Stomach (tissue), 9 donors: Measurements from ENCODE around the gene C16orf95. TPM values are rescaled to one million over a fixed set of nuclear protein-coding genes. Genes with fewer than 3 reads are reported as not detected.

ENCODE experiments used
- DNase-seq, 2 donors: peaks; one replicate each; pipeline versions ENCODE4 v3.0.0 to v3.0.0-alpha.2; 2013 to 2019
- H3K27ac ChIP-seq, 5 donors: fragments of 200-600 bp in 4 of 5; sonication (generic) in 4 of 5; one replicate each; pipeline ENCODE4 v1.5.1; 2013 to 2019; ENCODE audit warnings: mild to moderate bottlenecking in 1 of 5, moderate library complexity in 1 of 5
- H3K27me3 ChIP-seq, 3 donors: fragments of 200-600 bp; sonication (generic); one replicate each; pipeline ENCODE4 v1.5.1; 2017 to 2019; ENCODE audit warnings: mixed run types in 1 of 3
- H3K36me3 ChIP-seq, 4 donors: fragments of 200-600 bp; sonication (generic); 1 replicate in 3 of 4; 2 replicates in 1 of 4; pipeline ENCODE4 v1.5.1; 2016 to 2019
- H3K4me1 ChIP-seq, 4 donors: fragments of 200-600 bp; sonication (generic); one replicate each; pipeline ENCODE4 v1.5.1; 2016 to 2019
- H3K4me3 ChIP-seq, 4 donors: fragments of 200-600 bp; sonication (generic) in 3 of 4; one replicate each; pipeline ENCODE4 v1.5.1; 2016 to 2019; ENCODE audit warnings: mild to moderate bottlenecking in 1 of 4
- H3K9me3 ChIP-seq, 4 donors: fragments of 200-600 bp; sonication (generic); one replicate each; pipeline ENCODE4 v1.5.1; 2016 to 2019
- EP300 ChIP-seq: sonication (generic); formaldehyde crosslinking; IDR thresholded peaks from one replicate; pipeline ENCODE4 v1.6.1; 2017; ENCODE audit warnings: antibody characterized with exemption
- POLR2A ChIP-seq, 4 donors: fragments of 450-650 bp; IDR thresholded peaks; one replicate each; pipeline ENCODE4 v1.6.1; 2016; ENCODE audit warnings: antibody characterized with exemption in 4 of 4, control low read depth in 2 of 4, mild to moderate bottlenecking in 1 of 4, moderate library complexity in 1 of 4
- POLR2AphosphoS5 ChIP-seq, 3 donors: sonication (generic); formaldehyde crosslinking; IDR thresholded peaks; one replicate each; pipeline ENCODE4 v1.6.1; 2016; ENCODE audit warnings: antibody characterized with exemption in 3 of 3
- WGBS, 5 donors: extraction: QIAGEN DNeasy Blood & Tissue Kit in 3 of 5; methylation state at CpG; one replicate each; pipeline versions ENCODE4 v1.1.5 to v1.1.7; 2013 to 2018; 5-methylcytosine and 5-hydroxymethylcytosine counted together
- intact Hi-C: fragments of 100-400 bp; cut with DNase I; formaldehyde crosslinking; loops from one replicate; pipeline ENCODE4 v1.15.1; 2023; ENCODE audit warnings: low total_unique reads
- polyA plus RNA-seq, 3 donors: library from polyadenylated mRNA; stranded (reverse); fragments of 200-250 nt; gene quantifications; one replicate each; pipeline ENCODE4 v1.2.3, GENCODE V29; 2013
- total RNA-seq, 5 donors: library from RNA; depleted of rRNA; stranded (reverse); fragments of >200 nt; gene quantifications; one replicate each; pipeline versions ENCODE4 v1.1.0 to v1.2.3, GENCODE V29; 2014 to 2016
- TF ChIP-seq, protein P1 (sequence below), 7 experiments: fragments of 450-650 bp in 4 of 7; fragments of 200-600 bp in 3 of 7; sonication (generic) in 3 of 7; IDR thresholded peaks; one replicate each; pipeline ENCODE4 v1.5.1; 2016 to 2019; ENCODE audit warnings: antibody characterized with exemption in 7 of 7, control low read depth in 2 of 7, mild to moderate bottlenecking in 1 of 7
- donor health status: healthy with polysubstance abuse.
- donor health status: Bipolar disorder and iron deficiency.
- donor health status: healthy.

The C16orf95 gene
- total and polyA plus RNA-seq, 8 donors: 0.55 to 4.9 (median 4.3) TPM; not detected in 3

DNA sequence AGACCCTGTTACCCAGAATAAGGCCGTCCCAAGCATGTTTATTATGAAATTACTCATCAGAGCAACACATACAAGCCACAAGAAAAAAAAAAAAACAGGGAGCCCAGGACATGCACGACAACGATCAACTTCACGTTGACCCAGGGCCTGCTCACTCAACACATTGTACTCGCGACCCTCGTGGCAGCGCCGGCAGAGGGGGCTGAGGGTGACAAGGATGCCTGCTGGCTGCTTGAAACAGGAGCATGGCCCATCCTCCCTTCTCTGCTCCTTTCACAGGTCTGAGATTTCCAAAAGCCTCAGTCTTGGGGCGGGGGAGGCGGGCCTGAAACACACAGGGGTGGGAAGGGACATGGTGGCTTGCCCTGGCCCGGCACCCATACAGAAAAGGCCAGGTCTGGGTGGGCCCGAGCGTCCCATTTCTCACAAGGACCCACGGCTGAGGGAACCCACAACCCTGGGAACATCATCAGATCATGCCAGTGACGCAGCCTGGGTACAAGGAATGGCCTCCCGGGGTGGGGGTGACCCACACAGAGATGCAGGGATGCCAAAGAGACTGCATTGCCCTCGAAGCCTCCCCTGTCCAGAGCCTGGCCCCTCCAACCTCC, 21.1 kb upstream of the C16orf95 start:
- Histone ChIP-seq H3K9me3 (no peaks in the 10 kb centered on the region), H3K36me3 (peaks cover 55 to 95% (median 87%) of the 10 kb centered on the region in 4 donors), H3K27ac (no peak overlapping the region), H3K4me1 (no peaks in the 10 kb centered on the region), H3K4me3 (no peak overlapping the region), H3K27me3 (no peaks in the 10 kb centered on the region)
- 87 to 96% (median 95%) methylated on average over 18 of the region's 18 CpGs for WGBS, 5 donors
- DNase-seq: no peak
- intact Hi-C loops: no loop called here
- TF ChIP-seq POLR2AphosphoS5 (IDR thresholded peaks at IDR 0.05) (no peak), POLR2A (IDR thresholded peaks at IDR 0.05) (no peak), EP300 (no peak)
- TF ChIP-seq, protein P1, sequence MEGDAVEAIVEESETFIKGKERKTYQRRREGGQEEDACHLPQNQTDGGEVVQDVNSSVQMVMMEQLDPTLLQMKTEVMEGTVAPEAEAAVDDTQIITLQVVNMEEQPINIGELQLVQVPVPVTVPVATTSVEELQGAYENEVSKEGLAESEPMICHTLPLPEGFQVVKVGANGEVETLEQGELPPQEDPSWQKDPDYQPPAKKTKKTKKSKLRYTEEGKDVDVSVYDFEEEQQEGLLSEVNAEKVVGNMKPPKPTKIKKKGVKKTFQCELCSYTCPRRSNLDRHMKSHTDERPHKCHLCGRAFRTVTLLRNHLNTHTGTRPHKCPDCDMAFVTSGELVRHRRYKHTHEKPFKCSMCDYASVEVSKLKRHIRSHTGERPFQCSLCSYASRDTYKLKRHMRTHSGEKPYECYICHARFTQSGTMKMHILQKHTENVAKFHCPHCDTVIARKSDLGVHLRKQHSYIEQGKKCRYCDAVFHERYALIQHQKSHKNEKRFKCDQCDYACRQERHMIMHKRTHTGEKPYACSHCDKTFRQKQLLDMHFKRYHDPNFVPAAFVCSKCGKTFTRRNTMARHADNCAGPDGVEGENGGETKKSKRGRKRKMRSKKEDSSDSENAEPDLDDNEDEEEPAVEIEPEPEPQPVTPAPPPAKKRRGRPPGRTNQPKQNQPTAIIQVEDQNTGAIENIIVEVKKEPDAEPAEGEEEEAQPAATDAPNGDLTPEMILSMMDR (IDR thresholded peaks at IDR 0.05): no peak

DNA sequence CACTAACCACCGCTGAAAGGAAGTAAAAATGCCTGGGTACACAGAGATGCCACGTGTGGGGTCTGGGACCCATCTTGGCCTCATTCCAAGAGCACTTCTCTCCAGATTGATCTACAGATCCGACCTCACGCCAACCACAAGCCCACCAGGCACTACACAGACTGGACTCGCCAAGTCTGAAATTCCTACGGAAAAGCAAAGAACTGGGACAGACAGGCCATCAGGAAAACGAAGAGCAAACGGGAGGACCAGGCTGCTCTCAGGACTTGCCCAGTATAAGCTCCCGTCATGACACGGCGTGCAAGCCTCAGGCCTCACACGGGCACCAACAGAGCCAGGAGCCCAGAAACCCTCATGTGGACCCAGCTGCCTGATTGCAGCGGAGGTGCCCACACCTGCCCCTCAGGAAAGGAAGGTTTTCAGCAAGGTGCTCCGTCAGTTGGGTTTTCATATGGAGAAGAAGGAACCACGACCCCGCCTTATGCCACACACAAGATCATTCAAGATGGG, 20.1 kb upstream of the C16orf95 start:
- WGBS, 5 donors: 78 to 88% (median 80%) methylated on average over 16 of the region's 16 CpGs

DNA sequence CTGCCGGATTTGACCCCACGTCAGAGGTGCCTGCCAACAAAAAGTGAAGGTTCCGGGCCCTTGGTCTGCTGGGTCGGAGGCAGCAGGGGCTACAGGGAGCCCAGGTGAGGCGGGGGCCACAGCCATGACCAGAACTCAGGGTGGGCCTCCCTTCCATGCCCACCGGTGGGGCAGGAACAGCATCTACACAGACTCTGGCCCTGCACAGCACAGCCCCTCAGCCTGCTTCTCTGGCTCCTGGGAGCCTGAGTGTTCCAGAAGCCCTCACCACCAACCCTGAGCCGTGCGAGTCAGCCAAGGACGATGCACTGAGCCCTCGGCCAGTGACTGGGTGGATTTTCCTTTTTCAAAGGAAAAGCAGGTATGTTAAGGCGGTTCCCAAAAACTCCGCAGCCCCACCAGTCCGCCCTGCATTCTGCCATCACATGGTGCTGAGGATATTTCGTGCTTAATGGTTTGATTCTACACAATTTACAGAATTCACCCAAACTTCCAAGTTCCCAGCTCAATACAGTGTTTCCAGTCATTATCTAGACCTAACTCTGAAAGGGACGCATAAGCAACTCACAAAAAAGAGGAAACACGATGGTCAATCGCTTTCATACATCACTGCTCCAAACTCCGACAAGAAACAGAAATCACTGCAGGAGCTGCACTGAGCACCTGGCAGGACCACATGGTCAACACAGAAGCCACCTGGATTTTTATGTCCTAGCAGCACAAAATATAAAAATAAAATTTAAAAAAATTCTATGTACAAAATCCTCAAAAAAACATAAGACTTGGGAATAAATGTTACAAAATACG, 19.4 kb upstream of the C16orf95 start:
- Histone ChIP-seq H3K4me1 (peaks cover 0 to 9% (median 3%) of the 10 kb centered on the region in 4 donors), H3K9me3 (no peaks in the 10 kb centered on the region), H3K36me3 (peaks cover 49 to 95% (median 85%) of the 10 kb centered on the region in 4 donors), H3K27me3 (no peaks in the 10 kb centered on the region), H3K4me3 (no peak overlapping the region), H3K27ac (no peak overlapping the region)
- no peak for DNase-seq
- TF ChIP-seq EP300: no peak
- TF ChIP-seq POLR2A (IDR thresholded peaks at IDR 0.05): no peak
- no peak for TF ChIP-seq POLR2AphosphoS5 (IDR thresholded peaks at IDR 0.05)
- TF ChIP-seq, protein P1 (IDR thresholded peaks at IDR 0.05): no peak
- WGBS, 5 donors: 88 to 94% (median 91%) methylated on average over 15 to 19 of the region's 19 CpGs
- intact Hi-C loops: no loop called here

More for the DNA sequence above, 20.1 kb upstream of the C16orf95 start:
- intact Hi-C loops: no loop called here
- no peak for TF ChIP-seq POLR2AphosphoS5 (IDR thresholded peaks at IDR 0.05)
- TF ChIP-seq POLR2A (IDR thresholded peaks at IDR 0.05): no peak
- TF ChIP-seq EP300: no peak
- TF ChIP-seq, protein P1 (IDR thresholded peaks at IDR 0.05): no peak
- H3K4me1 ChIP-seq: peaks cover 0 to 6% (median 3%) of the 10 kb centered on the region in 4 donors
- DNase-seq: no peak
- H3K4me3 ChIP-seq: no peak overlapping the region
- peaks cover 49 to 95% (median 86%) of the 10 kb centered on the region in 4 donors for H3K36me3 ChIP-seq
- no peak overlapping the region for H3K27ac ChIP-seq
- no peaks in the 10 kb centered on the region for H3K9me3 ChIP-seq
- H3K27me3 ChIP-seq: no peaks in the 10 kb centered on the region

DNA sequence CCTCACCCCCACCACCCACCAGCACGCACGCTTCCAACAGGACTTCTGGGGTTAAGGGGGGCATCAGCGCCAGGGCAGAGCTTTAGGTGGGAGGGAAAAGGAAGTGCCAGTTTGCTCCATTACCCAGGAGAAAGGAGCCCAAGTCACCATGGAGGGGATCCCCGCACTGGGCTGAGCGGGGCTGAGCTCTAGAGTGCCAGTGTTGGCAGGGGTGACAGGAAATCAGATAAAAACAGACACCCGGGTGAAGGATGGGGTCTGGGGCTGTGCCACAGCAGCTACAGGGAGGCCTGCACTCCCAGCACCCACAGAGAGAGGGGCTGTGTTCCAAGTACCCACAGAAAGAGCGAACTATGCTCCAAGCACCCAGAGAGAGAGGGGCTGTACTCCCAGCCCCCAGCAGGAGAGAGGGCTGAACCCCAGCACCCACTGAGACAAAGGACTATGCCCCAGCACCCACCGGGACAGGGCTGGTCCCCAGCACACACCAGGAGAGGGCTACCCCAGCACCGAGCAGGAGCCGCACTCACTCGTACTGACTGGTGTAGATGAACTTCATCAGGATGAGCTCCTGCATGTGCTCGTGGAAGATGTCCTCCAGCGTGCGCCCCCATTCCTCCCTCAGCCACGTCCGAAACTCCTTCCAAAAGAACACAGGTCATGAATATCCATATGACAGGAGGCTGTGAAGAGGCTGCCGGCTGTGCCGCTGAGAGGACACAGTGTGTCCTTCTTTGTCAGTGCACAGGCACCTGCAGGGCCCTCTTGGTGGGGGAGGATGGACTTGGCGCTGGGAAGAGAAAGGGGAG, 18.6 kb upstream of the C16orf95 start:
- intact Hi-C loops: no loop called here
- Histone ChIP-seq H3K27ac (no peak overlapping the region), H3K4me1 (peaks cover 0 to 9% (median 3%) of the 10 kb centered on the region in 4 donors), H3K36me3 (peaks cover 56 to 95% (median 86%) of the 10 kb centered on the region in 4 donors), H3K9me3 (no peaks in the 10 kb centered on the region), H3K27me3 (no peaks in the 10 kb centered on the region), H3K4me3 (no peak overlapping the region)
- WGBS, 5 donors: 88 to 92% (median 91%) methylated on average over 15 to 19 of the region's 19 CpGs
- TF ChIP-seq EP300: no peak
- TF ChIP-seq, protein P1 (IDR thresholded peaks at IDR 0.05): no peak
- TF ChIP-seq POLR2AphosphoS5 (IDR thresholded peaks at IDR 0.05): no peak
- TF ChIP-seq POLR2A (IDR thresholded peaks at IDR 0.05): no peak
- DNase-seq: no peak
